Esophagus squamous epithelium (tissue), 4 donors: Measurements from ENCODE around the gene FILIP1L.

Source experiments
- POLR2A ChIP-seq, 4 donors: fragments of 450-650 bp; IDR thresholded peaks; one replicate each; pipeline ENCODE4 v1.6.1; 2017; ENCODE audit warnings: antibody characterized with exemption in 4 of 4, mild to moderate bottlenecking in 4 of 4, moderate library complexity in 3 of 4
- TF ChIP-seq, protein P1 (sequence below), 6 experiments: fragments of 450-650 bp in 4 of 6; fragments of 200-600 bp in 2 of 6; sonication (generic) in 2 of 6; IDR thresholded peaks; one replicate each; pipeline ENCODE4 v1.5.1; 2016 to 2019; ENCODE audit warnings: antibody characterized with exemption in 6 of 6, mild to moderate bottlenecking in 4 of 6, moderate library complexity in 4 of 6

- TF ChIP-seq, protein P1, sequence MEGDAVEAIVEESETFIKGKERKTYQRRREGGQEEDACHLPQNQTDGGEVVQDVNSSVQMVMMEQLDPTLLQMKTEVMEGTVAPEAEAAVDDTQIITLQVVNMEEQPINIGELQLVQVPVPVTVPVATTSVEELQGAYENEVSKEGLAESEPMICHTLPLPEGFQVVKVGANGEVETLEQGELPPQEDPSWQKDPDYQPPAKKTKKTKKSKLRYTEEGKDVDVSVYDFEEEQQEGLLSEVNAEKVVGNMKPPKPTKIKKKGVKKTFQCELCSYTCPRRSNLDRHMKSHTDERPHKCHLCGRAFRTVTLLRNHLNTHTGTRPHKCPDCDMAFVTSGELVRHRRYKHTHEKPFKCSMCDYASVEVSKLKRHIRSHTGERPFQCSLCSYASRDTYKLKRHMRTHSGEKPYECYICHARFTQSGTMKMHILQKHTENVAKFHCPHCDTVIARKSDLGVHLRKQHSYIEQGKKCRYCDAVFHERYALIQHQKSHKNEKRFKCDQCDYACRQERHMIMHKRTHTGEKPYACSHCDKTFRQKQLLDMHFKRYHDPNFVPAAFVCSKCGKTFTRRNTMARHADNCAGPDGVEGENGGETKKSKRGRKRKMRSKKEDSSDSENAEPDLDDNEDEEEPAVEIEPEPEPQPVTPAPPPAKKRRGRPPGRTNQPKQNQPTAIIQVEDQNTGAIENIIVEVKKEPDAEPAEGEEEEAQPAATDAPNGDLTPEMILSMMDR (IDR thresholded peaks at IDR 0.05): peak; percentile 24 to 80 (median 68)
- no peak for TF ChIP-seq POLR2A (IDR thresholded peaks at IDR 0.05)
Observed at GRCh38 chr3:99842826-99843589, 271.3 kb downstream of the FILIP1L start.
